Measurements from ENCODE around the gene POGZ.
A peak's percentile ranks its signal among the peaks of the same experiment; 100 is the strongest.

The POGZ gene

GRCh38 chr1:151472856-151473731, 13.8 kb upstream of the POGZ start:
- Histone ChIP-seq H3K79me2 (ENCODE audit: insufficient read depth, low read length) (no peaks in the 10 kb centered on the region), H3K27ac (ENCODE audit: low read length) (no peak overlapping the region), H3K9me3 (ENCODE audit: insufficient read depth, low read length, severe bottlenecking) (no peaks in the 10 kb centered on the region), H3K27me3 (ENCODE audit: insufficient read depth, low read length, poor library complexity) (peaks cover 2% of the 10 kb centered on the region), H2AFZ (ENCODE audit: low read depth, low read length) (peak overlapping the region; percentile 27; the same call in 1 of the 2 replicates), H3K9ac (ENCODE audit: low read depth, low read length) (no peak overlapping the region), H3K4me1 (ENCODE audit: insufficient read depth, low read length) (no peaks in the 10 kb centered on the region), H3K36me3 (ENCODE audit: insufficient read depth, low read length) (no peaks in the 10 kb centered on the region), H3K4me2 (ENCODE audit: insufficient read depth, low read length) (no peak overlapping the region), H4K20me1 (ENCODE audit: insufficient read depth, low read length) (no peaks in the 10 kb centered on the region), H3K4me3 (ENCODE audit: low read depth in 1 of 2, low read length in 2 of 2) (no peak overlapping the region)
- DNase-seq (no peak), ATAC-seq (ENCODE audit: insufficient read depth, low read depth) (no peak)
- TF ChIP-seq CTCF (IDR thresholded peaks at IDR 0.05; ENCODE audit: borderline replicate concordance, extremely low read depth, low read length, poor library complexity, severe bottlenecking): no peak
- no peak for TF ChIP-seq EZH2 (IDR thresholded peaks at IDR 0.05; ENCODE audit: borderline replicate concordance, low read depth, low read length, severe bottlenecking)

DNA sequence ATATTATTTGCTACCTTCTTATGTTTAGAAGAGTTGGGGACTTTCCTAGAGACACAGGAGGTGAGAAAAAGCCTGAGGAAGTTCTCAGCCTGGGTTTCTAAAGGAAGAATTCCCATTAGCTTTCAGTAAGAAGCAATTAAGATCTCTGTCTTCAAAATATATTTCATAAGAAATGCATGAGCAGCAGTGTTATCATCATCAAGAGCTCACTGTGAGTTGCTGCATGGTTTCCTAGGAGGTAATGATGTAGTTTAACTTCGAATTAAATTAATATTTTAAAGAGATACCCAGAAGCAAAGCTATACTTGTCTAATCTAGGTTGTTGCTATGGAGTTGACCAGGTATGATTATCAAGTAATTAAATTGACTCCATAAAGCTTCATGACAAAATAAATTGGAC, 5.7 kb upstream of the POGZ start:
- H3K9ac ChIP-seq (ENCODE audit: low read depth, low read length): no peak overlapping the region
- ATAC-seq (ENCODE audit: insufficient read depth, low read depth): no peak
- no peaks in the 10 kb centered on the region for H4K20me1 ChIP-seq (ENCODE audit: insufficient read depth, low read length)
- no peaks in the 10 kb centered on the region for H3K9me3 ChIP-seq (ENCODE audit: insufficient read depth, low read length, severe bottlenecking)
- H3K4me2 ChIP-seq (ENCODE audit: insufficient read depth, low read length): no peak overlapping the region
- TF ChIP-seq CTCF (IDR thresholded peaks at IDR 0.05; ENCODE audit: borderline replicate concordance, extremely low read depth, low read length, poor library complexity, severe bottlenecking) (no peak), EZH2 (IDR thresholded peaks at IDR 0.05; ENCODE audit: borderline replicate concordance, low read depth, low read length, severe bottlenecking) (no peak)
- H3K27me3 ChIP-seq (ENCODE audit: insufficient read depth, low read length, poor library complexity): peaks cover 9% of the 10 kb centered on the region
- H3K27ac ChIP-seq (ENCODE audit: low read length): no peak overlapping the region
- no peaks in the 10 kb centered on the region for H3K79me2 ChIP-seq (ENCODE audit: insufficient read depth, low read length)
- no peak overlapping the region for H2AFZ ChIP-seq (ENCODE audit: low read depth, low read length)
- DNase-seq: no peak
- H3K4me3 ChIP-seq (ENCODE audit: low read depth in 1 of 2, low read length in 2 of 2): no peak overlapping the region
- peaks cover 4% of the 10 kb centered on the region; the same call in 1 of the 2 replicates for H3K4me1 ChIP-seq (ENCODE audit: insufficient read depth, low read length)
- no peaks in the 10 kb centered on the region for H3K36me3 ChIP-seq (ENCODE audit: insufficient read depth, low read length)

GRCh38 chr1:151461694-151462093, 2.4 kb upstream of the POGZ start:
- Histone ChIP-seq H3K9me3 (ENCODE audit: insufficient read depth, low read length, severe bottlenecking) (no peaks in the 10 kb centered on the region), H2AFZ (ENCODE audit: low read depth, low read length) (no peak overlapping the region), H3K27me3 (ENCODE audit: insufficient read depth, low read length, poor library complexity) (peaks cover 4% of the 10 kb centered on the region), H3K4me1 (ENCODE audit: insufficient read depth, low read length) (peaks cover 24% of the 10 kb centered on the region), H3K4me3 (ENCODE audit: low read depth in 1 of 2, low read length in 2 of 2) (no peak overlapping the region), H4K20me1 (ENCODE audit: insufficient read depth, low read length) (peaks cover 6% of the 10 kb centered on the region), H3K4me2 (ENCODE audit: insufficient read depth, low read length) (no peak overlapping the region), H3K36me3 (ENCODE audit: insufficient read depth, low read length) (peaks cover 5% of the 10 kb centered on the region), H3K9ac (ENCODE audit: low read depth, low read length) (no peak overlapping the region), H3K27ac (ENCODE audit: low read length) (no peak overlapping the region), H3K79me2 (ENCODE audit: insufficient read depth, low read length) (peaks cover 26% of the 10 kb centered on the region)
- DNase-seq (no peak), ATAC-seq (ENCODE audit: insufficient read depth, low read depth) (no peak)
- no peak for TF ChIP-seq EZH2 (IDR thresholded peaks at IDR 0.05; ENCODE audit: borderline replicate concordance, low read depth, low read length, severe bottlenecking)
- TF ChIP-seq CTCF (IDR thresholded peaks at IDR 0.05; ENCODE audit: borderline replicate concordance, extremely low read depth, low read length, poor library complexity, severe bottlenecking): no peak

All from DND-41 (cell line).